G401 (cell line): Measurements from ENCODE around the gene SLC25A11. TPM values are rescaled to one million over a fixed set of nuclear protein-coding genes. Genes with fewer than 3 reads are reported as not detected.

Experiments
- DNase-seq: peaks from one replicate; pipeline ENCODE4 v3.0.0-alpha.2; 2015; ENCODE audit warnings: low spot score
- in situ Hi-C: cut with HindIII; loops from 2 replicates; pipeline ENCODE4 v1.10.0; 2016; ENCODE audit warnings: low sequenced_read_pairs, mixed read lengths
- total RNA-seq: library from RNA; depleted of rRNA; stranded (reverse); fragments of >200 nt; shearing (Covaris generic); gene quantifications from 2 replicates; pipeline ENCODE4 v1.2.3, GENCODE V29; 2014

SLC25A11 gene
- total RNA-seq, 1 experiment from 2014 or later: 111 TPM

DNA sequence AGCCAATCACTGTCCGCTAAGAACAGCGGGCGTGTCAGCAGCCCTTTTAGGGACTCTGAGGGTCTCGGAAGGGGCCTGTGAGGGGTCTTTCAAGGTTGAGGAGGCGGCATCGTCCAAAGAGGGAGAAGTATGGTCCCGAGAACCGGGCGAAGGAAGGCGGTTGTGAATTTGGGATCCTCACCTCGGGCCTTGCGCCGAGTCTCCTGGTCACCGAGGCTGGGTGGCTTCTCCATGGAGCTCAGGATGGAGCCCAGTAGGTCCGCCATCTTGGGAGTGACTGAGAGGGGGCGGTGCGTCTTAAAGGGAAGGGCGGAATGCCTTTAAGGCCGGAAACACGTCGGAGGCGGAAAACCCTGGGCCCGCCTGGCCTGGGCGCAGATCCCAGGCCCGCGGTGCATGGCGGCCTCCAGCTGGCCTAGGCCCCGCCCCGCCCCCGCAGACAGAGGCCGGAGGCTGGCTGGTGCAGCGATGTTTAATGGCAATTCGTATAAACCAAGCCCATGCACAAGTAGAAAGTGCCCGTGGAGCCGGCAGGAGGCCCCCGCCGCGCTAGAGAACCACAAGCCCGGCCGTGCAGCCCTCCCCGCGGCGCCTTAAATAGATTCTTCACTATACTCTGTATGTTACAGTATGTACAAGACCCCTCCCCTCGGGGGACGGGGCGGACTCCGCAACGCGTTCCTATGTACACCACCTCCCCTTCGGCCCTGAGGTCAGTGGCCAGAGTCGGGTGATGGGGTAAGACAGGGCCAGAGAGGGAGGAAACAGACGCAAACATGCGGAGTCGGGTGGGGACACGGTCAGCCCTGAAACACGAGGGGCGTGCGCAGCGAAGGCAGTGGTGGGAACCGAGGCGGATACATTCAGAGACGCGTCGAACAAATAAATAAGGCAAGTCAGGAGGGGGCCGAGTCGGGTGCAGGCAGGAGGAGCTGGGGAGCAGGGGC is 28.0 kb upstream of the SLC25A11 start, which contains the start of gene SPAG7:
SPAG7 (minus strand) TSS at position 279 of the 947 bp plus-strand sequence; CDS start at position 266, 13 bp downstream.
- in situ Hi-C loops: no loop called here
- peak; percentile 99 for DNase-seq

DNA sequence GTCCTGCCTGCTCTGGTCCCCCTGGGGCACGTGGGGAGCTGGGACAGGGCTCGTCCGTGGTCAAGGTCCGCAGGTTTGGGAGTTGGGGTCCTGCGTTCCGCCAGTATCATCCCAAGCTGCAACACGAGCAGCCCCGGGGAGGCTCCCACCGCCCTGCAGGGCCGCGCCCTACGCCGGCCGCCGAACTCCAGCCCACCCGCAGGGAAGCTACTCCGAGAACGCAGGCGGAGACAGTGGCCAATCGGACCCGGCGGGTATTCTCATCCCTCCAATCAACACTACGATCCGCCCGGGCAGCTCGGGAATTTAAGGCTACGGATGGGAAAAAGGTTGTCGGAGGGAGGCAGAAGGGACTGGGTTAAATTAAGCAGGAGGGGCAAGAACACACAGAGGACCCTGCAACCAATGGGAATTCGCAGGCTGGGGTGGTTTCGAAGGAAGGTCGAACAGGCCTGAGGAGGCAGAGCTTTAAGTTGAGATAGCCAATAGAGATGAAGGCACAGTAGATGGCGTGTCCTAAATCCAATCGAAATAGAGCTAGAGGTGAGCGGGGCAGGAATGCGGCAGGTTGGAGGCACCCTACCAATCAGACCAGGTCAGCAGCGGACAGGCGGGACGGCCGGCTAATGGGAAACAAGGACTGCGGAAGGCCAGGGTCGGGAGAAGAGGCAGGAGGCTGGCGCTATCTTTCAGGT is 27.1 kb upstream of the SLC25A11 start:
- in situ Hi-C loops: no loop called here
- DNase-seq: peak; percentile 100

GRCh38 chr17:4965311-4965986 is 25.6 kb upstream of the SLC25A11 start:
- in situ Hi-C loops: no loop called here
- DNase-seq: no peak

- DNase-seq: no peak
- in situ Hi-C loops: no loop called here
These were observed 20.6 kb upstream of the SLC25A11 start for GRCh38 chr17:4960279-4960922.

GRCh38 chr17:4959261-4959965 is 19.6 kb upstream of the SLC25A11 start:
- in situ Hi-C loops: no loop called here
- DNase-seq: no peak

GRCh38 chr17:4958102-4958501 is 18.3 kb upstream of the SLC25A11 start:
- DNase-seq: no peak
- in situ Hi-C loops: no loop called here

DNA sequence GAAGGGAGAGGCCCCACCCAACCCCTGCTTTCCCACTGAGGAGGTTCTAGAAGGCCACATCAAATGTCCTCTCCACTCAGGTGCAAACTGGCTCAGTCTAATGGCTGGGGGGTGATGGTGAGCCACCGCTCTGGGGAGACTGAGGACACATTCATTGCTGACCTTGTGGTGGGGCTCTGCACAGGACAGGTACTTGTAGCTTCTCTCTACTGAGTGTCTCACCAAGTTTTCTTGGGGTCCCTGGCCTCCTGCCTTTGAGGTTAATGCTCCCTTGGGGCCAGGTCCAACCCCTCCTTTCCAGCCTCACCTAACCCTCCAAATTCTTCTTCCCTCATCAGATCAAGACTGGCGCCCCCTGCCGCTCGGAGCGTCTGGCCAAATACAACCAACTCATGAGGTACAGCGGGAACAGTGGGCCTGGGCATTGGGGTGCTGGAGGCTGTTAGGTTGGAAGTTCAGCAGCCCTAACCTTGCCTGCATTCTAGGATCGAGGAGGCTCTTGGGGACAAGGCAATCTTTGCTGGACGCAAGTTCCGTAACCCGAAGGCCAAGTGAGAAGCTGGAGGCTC is 16.7 kb upstream of the SLC25A11 start:
- no peak for DNase-seq
- in situ Hi-C loops: no loop called here

DNA sequence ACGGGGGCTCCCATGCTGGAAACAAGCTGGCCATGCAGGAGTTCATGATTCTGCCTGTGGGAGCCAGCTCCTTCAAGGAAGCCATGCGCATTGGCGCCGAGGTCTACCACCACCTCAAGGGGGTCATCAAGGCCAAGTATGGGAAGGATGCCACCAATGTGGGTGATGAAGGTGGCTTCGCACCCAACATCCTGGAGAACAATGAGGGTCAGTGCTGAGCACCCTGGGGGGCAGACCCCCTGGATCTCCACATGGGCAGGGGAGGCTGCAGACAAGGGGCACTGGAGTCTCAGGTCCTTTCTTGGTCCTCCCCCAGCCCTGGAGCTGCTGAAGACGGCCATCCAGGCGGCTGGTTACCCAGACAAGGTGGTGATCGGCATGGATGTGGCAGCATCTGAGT is 15.2 kb upstream of the SLC25A11 start:
- in situ Hi-C loops: no loop called here

DNA sequence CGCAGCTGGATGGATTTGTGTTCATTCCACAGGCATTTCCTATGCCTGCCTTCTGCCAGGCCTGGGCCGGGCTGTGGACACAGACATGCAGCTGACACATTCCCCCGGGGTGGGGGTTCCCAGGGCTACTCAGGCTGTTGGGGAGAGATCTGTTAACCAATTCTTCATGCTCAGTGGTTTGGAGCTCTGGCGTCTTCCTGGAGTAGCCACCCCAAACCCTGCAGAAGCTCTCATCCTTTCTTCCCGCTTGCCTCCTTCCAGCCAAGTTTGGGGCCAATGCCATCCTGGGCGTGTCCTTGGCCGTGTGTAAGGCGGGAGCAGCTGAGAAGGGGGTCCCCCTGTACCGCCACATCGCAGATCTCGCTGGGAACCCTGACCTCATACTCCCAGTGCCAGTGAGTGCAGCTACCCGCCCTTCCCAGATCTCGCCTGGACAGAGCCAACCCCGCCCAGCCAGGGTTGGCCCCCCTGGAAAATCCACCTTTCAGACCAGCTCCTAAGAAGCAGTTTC is 13.7 kb upstream of the SLC25A11 start:
- in situ Hi-C loops: no loop called here

More for the DNA sequence above, 15.2 kb upstream of the SLC25A11 start:
- DNase-seq: no peak

GRCh38 chr17:4951486-4951885 is 11.6 kb upstream of the SLC25A11 start:
- in situ Hi-C loops: no loop called here
- DNase-seq: peak; percentile 32

More for the DNA sequence above, 13.7 kb upstream of the SLC25A11 start:
- DNase-seq: no peak

- DNase-seq: peak; percentile 27
- in situ Hi-C loops: no loop called here
These were observed 10.9 kb upstream of the SLC25A11 start, which contains the start of gene ENO3 for GRCh38 chr17:4950746-4951204. Gene ENO3, plus strand, starts transcription at chr17:4951119. Its CDS starts 711 bp downstream, at chr17:4951830.

GRCh38 chr17:4950075-4950745 is 10.4 kb upstream of the SLC25A11 start:
- in situ Hi-C loops: no loop called here
- DNase-seq: peak; percentile 25

DNA sequence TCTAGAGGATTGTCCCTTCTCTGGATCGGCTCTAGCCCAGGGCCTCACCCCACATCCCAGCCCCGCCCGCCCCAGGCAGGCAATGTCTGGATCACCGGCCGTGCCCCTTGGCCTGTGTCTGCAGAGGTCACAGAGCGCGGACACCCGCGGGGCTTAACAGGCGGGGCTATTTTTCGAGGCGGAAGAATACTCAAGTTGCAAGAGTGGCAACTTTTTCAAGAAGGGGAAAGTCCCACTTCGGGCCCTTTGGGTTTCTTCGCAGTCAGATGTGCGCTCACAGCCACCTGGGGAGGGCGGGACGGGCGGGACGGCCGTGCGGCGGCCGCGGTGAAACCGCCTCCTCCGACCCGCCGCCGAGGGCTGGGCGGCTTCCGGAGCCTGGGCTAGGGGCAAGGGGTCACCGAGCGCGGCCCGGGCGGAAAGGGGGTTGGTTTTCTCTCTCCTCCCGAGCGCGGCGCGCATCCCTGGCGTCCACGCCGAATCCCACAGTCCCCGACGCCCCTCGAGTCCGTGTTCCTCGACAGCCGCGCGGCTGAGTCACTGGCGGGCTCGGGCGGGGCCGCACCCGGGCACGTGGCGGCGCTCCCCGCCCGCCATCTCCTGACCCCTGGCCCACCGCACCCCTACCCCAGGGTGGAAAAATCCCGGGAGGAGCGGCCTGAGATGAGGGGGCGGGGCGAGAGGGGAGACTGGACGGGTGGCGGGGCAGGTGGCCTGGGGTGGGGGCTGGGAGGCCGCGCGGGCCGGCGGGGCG is 9.7 kb upstream of the SLC25A11 start:
- in situ Hi-C loops: no loop called here

DNA sequence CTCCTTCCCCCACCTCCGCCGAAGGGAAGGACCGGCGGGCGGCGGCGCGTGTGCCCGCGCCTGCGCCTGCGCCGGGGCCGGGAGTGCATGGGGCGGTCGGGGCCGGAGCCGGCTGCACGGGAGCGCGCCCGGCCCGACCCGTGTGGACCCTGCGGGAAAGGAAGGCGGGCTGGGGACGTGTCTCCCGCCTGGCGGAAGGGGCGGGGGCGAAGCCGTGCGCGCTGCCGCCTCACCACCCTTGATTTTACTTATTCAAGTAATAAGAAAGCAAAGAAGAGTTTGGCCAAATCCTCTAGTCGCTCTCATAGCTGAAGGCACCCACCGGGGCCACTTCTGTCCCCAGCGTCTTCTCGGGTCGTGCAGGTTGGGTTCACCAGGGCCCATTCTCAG is 9.1 kb upstream of the SLC25A11 start:
- DNase-seq: peak; percentile 84
- in situ Hi-C loops: no loop called here

More for the DNA sequence above, 9.7 kb upstream of the SLC25A11 start:
- DNase-seq: peak; percentile 25

DNA sequence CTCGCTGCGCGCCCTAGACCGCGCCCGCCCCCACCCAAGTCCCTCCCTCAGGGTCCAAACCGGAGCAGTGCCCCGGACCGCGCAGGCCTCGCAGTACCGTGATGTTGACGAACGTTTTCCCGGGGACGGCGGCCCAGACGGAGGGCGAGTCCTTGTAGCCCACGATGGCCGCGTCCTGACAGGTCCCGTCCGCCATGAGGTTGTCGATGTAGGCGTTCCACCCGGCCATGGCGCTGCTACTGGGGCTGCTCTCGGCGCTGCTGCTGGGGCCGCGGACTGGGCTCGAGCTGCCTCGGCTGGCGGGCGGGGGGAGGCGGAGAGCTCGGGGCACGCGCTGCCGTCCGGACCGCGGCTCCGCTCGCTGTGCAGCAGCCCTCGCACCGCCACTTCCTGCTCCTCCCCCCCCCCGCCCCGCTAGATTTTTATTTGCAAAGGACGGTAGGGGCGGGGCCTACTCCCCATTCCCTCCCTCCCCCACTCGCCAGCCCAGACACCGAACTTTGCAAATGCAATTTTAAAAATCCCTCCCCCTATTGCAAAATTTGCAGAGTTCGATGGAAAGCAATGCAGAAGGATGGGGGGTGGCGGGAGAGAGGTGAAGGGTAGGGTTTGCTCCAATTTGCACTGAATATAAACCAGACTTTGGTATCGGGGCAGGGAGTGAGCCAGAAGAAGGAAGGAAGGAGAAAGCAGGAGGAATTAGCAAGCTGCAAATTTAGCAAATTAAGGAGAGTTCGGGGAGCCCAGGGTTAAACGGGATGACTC is 8.5 kb upstream of the SLC25A11 start, which contains the start of gene PFN1:
PFN1 (minus strand) TSS at position 365 of the 765 bp plus-strand sequence; CDS start at position 229, 136 bp downstream.
- in situ Hi-C loops: no loop called here
- DNase-seq: peak; percentile 90
